Measurements from ENCODE around the gene SNX3. TPM values are rescaled to one million over a fixed set of nuclear protein-coding genes. Genes with fewer than 3 reads are reported as not detected.
"Not testable (repeated sequence)": the region's sequence is repeated elsewhere in the genome, so short reads cannot be mapped to it uniquely, and the experiment has no call there.

The SNX3 gene
- total RNA-seq, 1 donor from 2014 or later = 179 TPM

GRCh38 chr6:108294727-108295625 is 34.1 kb upstream of the SNX3 start, which contains the start of gene AFG1L:
Gene AFG1L (plus strand): TSS chr6:108295054. CDS start chr6:108295080, 26 bp downstream.
- ATAC-seq (peak; percentile 99), DNase-seq (peak; percentile 98)
- H3K4me3 ChIP-seq = peak within 1 kb of the TSS; percentile 93
- peaks cover 8% of the 10 kb centered on the region for H3K4me1 ChIP-seq
- peak within 1 kb of the TSS; percentile 95 for H3K27ac ChIP-seq
- intact Hi-C loops (cut with DNase I) = no loop called here
- peak; percentile 5 for TF ChIP-seq CTCF (IDR thresholded peaks at IDR 0.05)
- H3K27me3 ChIP-seq = no peaks in the 10 kb centered on the region
- no peaks in the 10 kb centered on the region for H3K9me3 ChIP-seq
- no peaks in the 10 kb centered on the region for H3K36me3 ChIP-seq

GRCh38 chr6:108294297-108294726 is 33.5 kb upstream of the SNX3 start:
- peaks cover 8% of the 10 kb centered on the region for H3K4me1 ChIP-seq
- H3K27me3 ChIP-seq = no peaks in the 10 kb centered on the region
- ATAC-seq = no peak
- no peaks in the 10 kb centered on the region for H3K36me3 ChIP-seq
- intact Hi-C loops (cut with DNase I) = no loop called here
- no peak for TF ChIP-seq CTCF (IDR thresholded peaks at IDR 0.05)
- H3K27ac ChIP-seq = peak overlapping the region; percentile 95
- DNase-seq = no peak
- peak overlapping the region; percentile 93 for H3K4me3 ChIP-seq
- no peaks in the 10 kb centered on the region for H3K9me3 ChIP-seq

- Histone ChIP-seq H3K27me3 (no peaks in the 10 kb centered on the region), H3K27ac (peak overlapping the region; percentile 95)
Observed at GRCh38 chr6:108293527-108294296, 32.9 kb upstream of the SNX3 start.

GRCh38 chr6:108292561-108292960 is 31.7 kb upstream of the SNX3 start:
- H3K9me3 ChIP-seq; H3K27me3 ChIP-seq; H3K27ac ChIP-seq; DNase-seq; H3K36me3 ChIP-seq; H3K4me3 ChIP-seq; H3K4me1 ChIP-seq; intact Hi-C loops (cut with DNase I); ATAC-seq: not testable (repeated sequence)

More at GRCh38 chr6:108293527-108294296, 32.9 kb upstream of the SNX3 start:
- ATAC-seq (no peak), DNase-seq (no peak)
- Histone ChIP-seq H3K9me3 (no peaks in the 10 kb centered on the region), H3K4me1 (peaks cover 8% of the 10 kb centered on the region), H3K4me3 (peak overlapping the region; percentile 93), H3K36me3 (no peaks in the 10 kb centered on the region)
- intact Hi-C loops (cut with DNase I) = no loop called here
- no peak for TF ChIP-seq CTCF (IDR thresholded peaks at IDR 0.05)

- no peaks in the 10 kb centered on the region for H3K27me3 ChIP-seq
- DNase-seq (no peak), ATAC-seq (no peak)
- TF ChIP-seq CTCF (IDR thresholded peaks at IDR 0.05) = no peak
- H3K9me3 ChIP-seq = no peaks in the 10 kb centered on the region
- intact Hi-C loops (cut with DNase I) = no loop called here
- H3K36me3 ChIP-seq = no peaks in the 10 kb centered on the region
- H3K4me3 ChIP-seq = no peak overlapping the region
- H3K27ac ChIP-seq = no peak overlapping the region
- H3K4me1 ChIP-seq = peaks cover 6% of the 10 kb centered on the region
Observed at GRCh38 chr6:108291091-108291490, 30.3 kb upstream of the SNX3 start.

GRCh38 chr6:108288742-108289141 is 27.9 kb upstream of the SNX3 start:
- no peak overlapping the region for H3K4me3 ChIP-seq
- no peak for ATAC-seq
- no peaks in the 10 kb centered on the region for H3K4me1 ChIP-seq
- DNase-seq = no peak
- H3K27ac ChIP-seq = no peak overlapping the region
- no peaks in the 10 kb centered on the region for H3K27me3 ChIP-seq
- no peak for TF ChIP-seq CTCF (IDR thresholded peaks at IDR 0.05)
- H3K9me3 ChIP-seq = no peaks in the 10 kb centered on the region
- intact Hi-C loops (cut with DNase I) = no loop called here
- H3K36me3 ChIP-seq = no peaks in the 10 kb centered on the region

All from upper lobe of right lung (tissue), 1 donor.